Neuronal stem cell (in vitro differentiated cells): ENCODE data around the gene RAPGEF1.

ENCODE experiments used
- DNase-seq: peaks from one replicate; pipeline ENCODE4 v3.0.0-alpha.2; 2013; ENCODE audit warnings: low spot score
- H2AFZ ChIP-seq: one replicate; pipeline ENCODE4 v1.6.1; 2013; ENCODE audit warnings: mild to moderate bottlenecking, low read length, inconsistent platforms
- H2AK5ac ChIP-seq: 2 replicates; pipeline ENCODE4 v1.6.1; 2013; ENCODE audit warnings: low read depth, mild to moderate bottlenecking, inconsistent platforms, low read length, moderate library complexity, mixed read lengths
- H2BK120ac ChIP-seq: 2 replicates; pipeline ENCODE4 v1.6.1; 2013; ENCODE audit warnings: low read depth, mild to moderate bottlenecking, inconsistent platforms, low read length, moderate library complexity, mixed read lengths
- H2BK12ac ChIP-seq: one replicate; pipeline ENCODE4 v1.6.1; 2013; ENCODE audit warnings: low read length, inconsistent platforms
- H2BK15ac ChIP-seq: 2 replicates; pipeline ENCODE4 v1.6.1; 2013; ENCODE audit warnings: mild to moderate bottlenecking, low read length, inconsistent platforms, mixed read lengths
- H2BK5ac ChIP-seq: one replicate; pipeline ENCODE4 v1.6.1; 2013; ENCODE audit warnings: inconsistent platforms, mild to moderate bottlenecking, low read length, moderate library complexity
- H3K14ac ChIP-seq: one replicate; pipeline ENCODE4 v1.6.1; 2013; ENCODE audit warnings: low read length, inconsistent platforms
- H3K18ac ChIP-seq: 2 replicates; pipeline ENCODE4 v1.6.1; 2013; ENCODE audit warnings: low read length, inconsistent platforms
- H3K23ac ChIP-seq: 2 replicates; pipeline ENCODE4 v1.6.1; 2013; ENCODE audit warnings: low read depth, mild to moderate bottlenecking, mixed read lengths, low read length, inconsistent platforms; ENCODE audit not compliant: poor library complexity
- H3K27ac ChIP-seq: replicated peaks from 3 replicates; pipeline ENCODE4 v1.5.1; 2013; ENCODE audit warnings: low read length, inconsistent platforms
- H3K27me3 ChIP-seq, 3 experiments: 2 replicates each; pipeline ENCODE4 v1.6.1; 2013; ENCODE audit warnings: low read length in 3 of 3, mild to moderate bottlenecking in 2 of 3, inconsistent platforms in 1 of 3, low read depth in 1 of 3, mixed read lengths in 1 of 3, moderate library complexity in 1 of 3; ENCODE audit not compliant: control insufficient read depth in 3 of 3, insufficient read depth in 3 of 3
- H3K36me3 ChIP-seq, 2 donors: replicated peaks in 1 of 2; 2 replicates each; pipeline ENCODE4 v1.6.1; 2013; ENCODE audit warnings: low read length in 2 of 2; ENCODE audit not compliant: control insufficient read depth in 2 of 2, insufficient read depth in 2 of 2
- H3K4ac ChIP-seq: 2 replicates; pipeline ENCODE4 v1.6.1; 2013; ENCODE audit warnings: inconsistent platforms, mild to moderate bottlenecking, low read length, moderate library complexity
- H3K4me1 ChIP-seq, 2 donors: 1 replicate in 1 of 2; 2 replicates in 1 of 2; pipeline ENCODE4 v1.6.1; 2013; ENCODE audit warnings: low read length in 2 of 2, low read depth in 1 of 2; ENCODE audit not compliant: control insufficient read depth in 2 of 2, insufficient read depth in 1 of 2
- H3K4me2 ChIP-seq: one replicate; pipeline ENCODE4 v1.6.1; 2013; ENCODE audit warnings: mild to moderate bottlenecking, low read length, inconsistent platforms; ENCODE audit not compliant: insufficient read depth, poor library complexity, severe bottlenecking
- H3K4me3 ChIP-seq, 2 donors: 2 replicates each; pipeline ENCODE4 v1.5.1; 2013; ENCODE audit warnings: low read length in 2 of 2, mild to moderate bottlenecking in 2 of 2, inconsistent platforms in 1 of 2, moderate library complexity in 1 of 2
- H3K79me1 ChIP-seq: one replicate; pipeline ENCODE4 v1.6.1; 2013; ENCODE audit warnings: low read depth, mild to moderate bottlenecking, inconsistent platforms, low read length, moderate library complexity
- H3K9ac ChIP-seq: one replicate; pipeline ENCODE4 v1.6.1; 2013; ENCODE audit warnings: mild to moderate bottlenecking, low read depth, low read length, inconsistent platforms; ENCODE audit not compliant: poor library complexity
- H3K9me3 ChIP-seq, 2 donors: replicated peaks in 1 of 2; 2 replicates each; pipeline versions ENCODE3 to v1.6.1; 2013; ENCODE audit warnings: low read length in 2 of 2, mild to moderate bottlenecking in 2 of 2, inconsistent platforms in 1 of 2, low read depth in 1 of 2, mixed read lengths in 1 of 2, moderate library complexity in 1 of 2; ENCODE audit not compliant: control insufficient read depth in 2 of 2, insufficient read depth in 1 of 2
- H4K8ac ChIP-seq: one replicate; pipeline ENCODE4 v1.6.1; 2013; ENCODE audit warnings: low read depth, mild to moderate bottlenecking, inconsistent platforms, low read length, moderate library complexity
- H4K91ac ChIP-seq: one replicate; pipeline ENCODE4 v1.6.1; 2013; ENCODE audit warnings: low read length, low read depth, mild to moderate bottlenecking, inconsistent platforms; ENCODE audit not compliant: poor library complexity
- WGBS, 2 donors: extraction: QIAGEN DNeasy Blood & Tissue Kit; methylation state at CpG; one replicate each; pipeline ENCODE4 v1.1.7; 2013; ENCODE audit warnings: missing lambda C conversion rate in 2 of 2, mixed read lengths in 1 of 2; ENCODE audit not compliant: insufficient read length in 2 of 2, insufficient replicate concordance in 1 of 2; ENCODE audit errors: extremely low coverage in 2 of 2; 5-methylcytosine and 5-hydroxymethylcytosine counted together

Gene RAPGEF1

DNA sequence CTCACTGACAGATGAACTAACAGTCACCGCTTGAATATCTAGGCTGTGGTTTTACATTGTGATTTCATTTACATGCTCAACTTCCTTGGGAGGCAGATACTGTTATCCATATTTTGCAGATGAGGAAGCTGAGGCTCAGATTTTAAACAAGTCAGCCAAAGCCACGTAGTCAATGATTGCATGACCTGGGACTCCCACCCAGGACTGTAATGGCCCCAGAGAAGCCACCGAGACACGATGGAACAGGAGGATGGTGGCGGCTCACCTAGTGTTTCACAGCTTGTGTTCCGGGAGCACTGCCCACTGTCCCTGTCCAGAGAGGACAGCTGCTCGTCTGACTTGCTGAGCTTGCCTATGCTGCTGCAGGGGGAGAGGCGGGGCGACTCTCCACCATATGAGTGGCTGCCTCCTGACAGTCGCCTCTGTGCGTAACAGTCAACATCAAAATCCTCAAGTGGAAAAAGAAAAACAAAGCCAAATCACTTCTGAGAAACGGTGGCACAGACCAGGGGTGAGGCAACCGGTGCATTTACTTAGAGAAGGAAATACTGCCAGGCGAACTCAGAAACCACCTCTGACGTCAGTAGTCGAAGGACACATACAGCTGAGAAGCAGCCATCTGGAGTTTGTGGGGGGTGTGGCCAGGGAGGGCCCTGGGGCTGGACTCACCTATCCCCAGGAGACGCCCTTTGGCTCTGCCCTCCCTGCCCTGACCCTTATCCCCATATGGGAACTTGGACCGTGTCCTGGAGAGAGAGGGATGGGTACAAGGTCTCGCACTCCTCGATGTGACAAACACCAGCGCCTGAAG is 112.0 kb downstream of the RAPGEF1 start:
- Histone ChIP-seq H2BK15ac (no peak overlapping the region), H3K79me1 (no peaks in the 10 kb centered on the region), H3K9me3 (peaks cover 0 to 2% of the 10 kb centered on the region in 2 donors), H3K14ac (no peak overlapping the region), H2BK5ac (no peak overlapping the region), H2AK5ac (no peak overlapping the region), H3K9ac (no peak overlapping the region), H3K36me3 (peaks cover 12 to 54% of the 10 kb centered on the region in 2 donors), H4K8ac (no peak overlapping the region), H3K18ac (no peak overlapping the region), H3K4me2 (no peak overlapping the region), H3K23ac (no peak overlapping the region), H2BK120ac (no peak overlapping the region), H3K4ac (no peak overlapping the region), H3K27me3 (no peaks in the 10 kb centered on the region), H3K4me3 (no peak overlapping the region), H3K4me1 (peaks cover 0 to 19% of the 10 kb centered on the region in 2 donors), H2BK12ac (no peak overlapping the region), H4K91ac (no peak overlapping the region), H2AFZ (no peak overlapping the region), H3K27ac (no peak overlapping the region)
- no peak for DNase-seq
- no CpG with 5 or more reads among the region's 21 CpGs for WGBS, 2 donors

DNA sequence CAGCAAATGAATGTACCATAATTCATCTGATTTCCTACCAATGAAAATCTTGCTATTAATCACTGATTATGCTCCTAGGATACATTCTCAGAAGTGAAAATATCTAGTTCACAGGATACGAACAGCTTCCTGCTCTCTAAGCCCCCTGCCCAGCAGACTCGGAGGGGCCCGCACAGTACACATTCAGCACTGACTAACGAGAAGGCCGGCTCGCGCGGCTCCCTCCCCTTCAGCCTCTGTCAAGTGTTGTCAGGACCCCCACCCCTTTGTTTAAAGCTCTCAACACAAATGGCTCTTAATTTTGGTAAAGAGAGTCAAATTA is 112.6 kb downstream of the RAPGEF1 start:
- DNase-seq: no peak
- Histone ChIP-seq H2BK5ac (no peak overlapping the region), H3K4me3 (no peak overlapping the region), H3K4me2 (no peak overlapping the region), H3K27ac (no peak overlapping the region), H2BK120ac (no peak overlapping the region), H3K79me1 (no peaks in the 10 kb centered on the region), H2AFZ (no peak overlapping the region), H3K14ac (no peak overlapping the region), H3K23ac (no peak overlapping the region), H3K18ac (no peak overlapping the region), H3K36me3 (peaks cover 12 to 60% of the 10 kb centered on the region in 2 donors), H2AK5ac (no peak overlapping the region), H3K27me3 (no peaks in the 10 kb centered on the region), H4K91ac (no peak overlapping the region), H3K9ac (no peak overlapping the region), H2BK12ac (no peak overlapping the region), H2BK15ac (no peak overlapping the region), H3K9me3 (peaks cover 0 to 2% of the 10 kb centered on the region in 2 donors), H4K8ac (no peak overlapping the region), H3K4me1 (peaks cover 0 to 19% of the 10 kb centered on the region in 2 donors), H3K4ac (no peak overlapping the region)
- WGBS, 2 donors: no CpG with 5 or more reads among the region's 8 CpGs

DNA sequence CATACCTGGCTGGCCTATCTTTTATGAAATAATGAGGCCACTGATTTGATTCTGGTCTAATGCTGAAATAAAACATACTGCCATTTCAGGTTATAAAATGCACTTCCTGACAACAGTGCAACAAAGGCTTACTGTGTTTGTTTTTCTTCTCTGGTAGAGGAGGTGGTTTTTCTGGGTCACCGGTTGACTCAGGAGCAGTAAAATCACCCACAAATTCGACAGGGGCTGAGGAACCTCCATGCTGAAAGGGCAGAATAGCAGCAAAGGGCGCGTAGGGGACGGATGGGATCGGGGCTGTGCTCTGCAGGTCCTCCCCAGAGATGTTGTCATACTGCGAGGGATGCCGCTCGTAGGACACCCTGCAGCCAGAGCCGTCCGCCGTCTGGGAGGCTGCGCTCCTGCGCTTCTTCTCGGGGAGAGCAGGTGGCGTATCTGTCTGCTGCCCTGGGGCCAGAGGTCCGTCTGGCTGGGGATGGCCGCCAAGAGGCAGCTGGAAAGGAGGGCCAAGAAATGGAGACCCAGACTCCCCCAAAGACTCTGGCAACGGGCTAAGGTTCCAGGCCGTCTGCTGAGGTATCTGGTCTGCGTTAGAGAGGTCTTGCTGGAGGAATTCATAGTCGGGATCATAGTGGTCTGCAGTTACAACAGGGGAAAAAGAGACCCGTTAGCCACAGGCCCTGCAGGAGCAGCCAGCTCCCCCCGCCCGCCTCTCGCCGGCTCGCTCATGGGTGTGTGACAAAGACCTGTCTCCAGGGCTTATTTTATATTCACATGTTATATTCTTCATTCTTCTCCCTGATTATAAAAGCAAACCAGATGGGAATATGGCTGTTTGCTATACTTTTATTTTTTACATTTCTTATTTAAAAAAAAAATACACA is 113.8 kb downstream of the RAPGEF1 start:
- Histone ChIP-seq H3K4me1 (peaks cover 0 to 19% of the 10 kb centered on the region in 2 donors), H3K4ac (no peak overlapping the region), H2AK5ac (peak overlapping the region; percentile 82), H3K23ac (no peak overlapping the region), H3K9me3 (peaks cover 0 to 2% of the 10 kb centered on the region in 2 donors), H3K27me3 (no peaks in the 10 kb centered on the region), H3K9ac (no peak overlapping the region), H2BK15ac (no peak overlapping the region), H3K18ac (peak overlapping the region; percentile 67), H3K27ac (no peak overlapping the region), H2BK120ac (no peak overlapping the region), H3K79me1 (no peaks in the 10 kb centered on the region), H3K14ac (no peak overlapping the region), H3K4me2 (no peak overlapping the region), H3K36me3 (peaks cover 12 to 72% of the 10 kb centered on the region in 2 donors), H4K91ac (no peak overlapping the region), H2BK5ac (no peak overlapping the region), H2AFZ (no peak overlapping the region), H4K8ac (no peak overlapping the region), H2BK12ac (no peak overlapping the region), H3K4me3 (no peak overlapping the region)
- WGBS, 2 donors: no CpG with 5 or more reads among the region's 28 CpGs
- DNase-seq: no peak

DNA sequence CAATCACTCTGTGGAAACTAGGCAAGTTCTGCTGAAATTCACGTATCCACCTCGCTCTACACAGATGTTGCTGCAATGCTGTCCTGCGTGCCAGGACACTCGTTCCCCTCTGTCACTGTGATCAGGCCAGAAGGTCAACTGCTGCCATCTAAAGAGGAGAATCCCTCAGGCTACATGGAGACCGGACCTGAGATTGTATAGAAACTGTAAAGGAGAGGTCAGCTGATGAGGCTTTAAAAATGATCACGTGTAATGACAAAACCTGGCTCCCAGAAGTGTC is 114.4 kb downstream of the RAPGEF1 start:
- Histone ChIP-seq H3K23ac (no peak overlapping the region), H2BK120ac (no peak overlapping the region), H3K79me1 (no peaks in the 10 kb centered on the region), H3K14ac (no peak overlapping the region), H4K91ac (no peak overlapping the region), H3K36me3 (peaks cover 13 to 78% of the 10 kb centered on the region in 2 donors), H2BK5ac (no peak overlapping the region), H3K18ac (no peak overlapping the region), H3K4me2 (no peak overlapping the region), H2BK15ac (no peak overlapping the region), H4K8ac (no peak overlapping the region), H2BK12ac (no peak overlapping the region), H3K4me1 (peaks cover 0 to 19% of the 10 kb centered on the region in 2 donors), H3K9ac (no peak overlapping the region), H3K4me3 (no peak overlapping the region), H3K9me3 (peaks cover 0 to 2% of the 10 kb centered on the region in 2 donors), H3K27me3 (no peaks in the 10 kb centered on the region), H3K27ac (no peak overlapping the region), H2AK5ac (no peak overlapping the region), H3K4ac (no peak overlapping the region), H2AFZ (no peak overlapping the region)
- no peak for DNase-seq
- WGBS, 2 donors: no CpG with 5 or more reads among the region's 6 CpGs
